Naive thymus-derived CD8-positive, alpha-beta T cell (primary cell): ENCODE measurements around the gene PIM3. TPM values are rescaled to one million over a fixed set of nuclear protein-coding genes. Genes with fewer than 3 reads are reported as not detected.

Experiments
- ATAC-seq, 2 donors: fragments of 150-1000 bp; cut with Tn5 transposase in 1 of 2; sonication (Bioruptor Pico), chemical (Tn5 transposase) in 1 of 2; 1 replicate in 1 of 2; 2 replicates in 1 of 2; pipeline ENCODE4 v1.10.0; 2021; ENCODE audit warnings: mild to moderate bottlenecking in 2 of 2, moderate library complexity in 2 of 2
- POLR2A ChIA-PET: fragments of 350-600 bp; sonication (Branson Sonifier 250); formaldehyde crosslinking; loops from one replicate; lab custom pipeline; 2021; ENCODE audit warnings: antibody characterized with exemption; lab: Charles Lee
- DNase-seq, 10 donors: peaks; one replicate each; pipeline versions ENCODE4 v3.0.0 to v3.0.0-alpha.2; 2020 to 2022
- H3K27ac Mint-ChIP-seq, 10 donors: one replicate each; pipeline ENCODE4 v1.8.0; 2020 to 2022; ENCODE audit warnings: mild to moderate bottlenecking in 10 of 10, mixed read lengths in 10 of 10, moderate library complexity in 4 of 10, inconsistent platforms in 1 of 10
- H3K27me3 Mint-ChIP-seq, 5 donors: one replicate each; pipeline ENCODE4 v1.8.0; 2021 to 2022; ENCODE audit warnings: mixed read lengths in 5 of 5
- H3K36me3 Mint-ChIP-seq, 3 donors: one replicate each; pipeline ENCODE4 v1.8.0; 2020 to 2022; ENCODE audit warnings: mixed read lengths in 3 of 3, mild to moderate bottlenecking in 2 of 3, inconsistent platforms in 1 of 3
- H3K4me1 Mint-ChIP-seq, 4 donors: one replicate each; pipeline ENCODE4 v1.8.0; 2021 to 2022; ENCODE audit warnings: mixed read lengths in 4 of 4
- H3K4me3 Mint-ChIP-seq, 10 donors: one replicate each; pipeline ENCODE4 v1.8.0; 2020 to 2022; ENCODE audit warnings: mild to moderate bottlenecking in 10 of 10, mixed read lengths in 10 of 10, moderate library complexity in 6 of 10, inconsistent platforms in 1 of 10
- H3K9me3 Mint-ChIP-seq, 9 donors: one replicate each; pipeline ENCODE4 v1.8.0; 2020 to 2022; ENCODE audit warnings: mixed read lengths in 9 of 9, mild to moderate bottlenecking in 3 of 9, inconsistent platforms in 1 of 9, moderate library complexity in 1 of 9
- polyA plus RNA-seq, 3 donors: library from polyadenylated mRNA; unstranded; fragments of 300-500 nt; fragmentation: Illumina TruSeq; gene quantifications; one replicate each; pipeline ENCODE4 v1.2.3, GENCODE V29; 2021
- total RNA-seq, 8 experiments: library from RNA in 2 of 8; stranded (reverse) in 2 of 8; gene quantifications; one replicate each; pipeline ENCODE4 v1.2.3 and lab custom pipeline; 2021 to 2026

PIM3 gene
- total and polyA plus RNA-seq, 5 experiments from 2014 or later: 12.4 to 44.0 (median 26.0) TPM

DNA sequence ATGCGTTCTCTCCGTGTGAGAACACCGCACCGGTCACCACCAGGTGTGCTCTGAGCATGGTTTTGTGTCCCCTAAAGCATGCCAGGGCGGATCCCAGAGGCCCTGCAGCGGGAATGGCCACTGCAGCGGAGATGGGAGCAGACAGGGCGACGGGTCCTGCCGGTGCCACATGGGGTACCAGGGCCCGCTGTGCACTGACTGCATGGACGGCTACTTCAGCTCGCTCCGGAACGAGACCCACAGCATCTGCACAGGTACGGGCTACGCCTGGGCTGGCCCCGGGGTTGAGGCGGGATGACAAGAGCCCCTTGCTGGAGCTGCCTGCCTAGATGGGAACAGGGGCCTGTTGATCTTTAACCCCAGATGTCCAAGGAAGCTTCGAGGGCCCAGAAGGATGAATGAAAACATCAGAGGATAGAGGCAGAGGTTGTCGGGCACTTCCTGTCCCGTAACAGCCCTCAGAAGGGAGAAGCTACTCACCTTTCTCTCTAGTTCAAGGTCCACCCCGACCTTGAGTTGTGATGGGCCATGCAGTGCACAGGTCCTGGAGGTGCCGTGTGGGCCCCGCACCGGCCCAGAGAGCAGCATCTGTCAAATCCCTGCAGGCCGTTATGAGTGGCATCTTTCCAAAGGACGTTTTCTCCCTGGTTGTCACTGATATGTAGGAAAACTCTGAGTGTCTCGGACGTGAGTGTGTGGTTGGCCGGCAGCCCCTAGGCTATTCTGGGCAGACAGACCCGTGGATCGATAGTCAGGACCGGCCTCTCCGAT, 38.9 kb upstream of the PIM3 start:
- Mint-ChIP-seq H3K9me3 (no peaks in the 10 kb centered on the region), H3K4me1 (peaks cover 11 to 49% (median 43%) of the 10 kb centered on the region in 4 donors), H3K27ac (peak overlapping the region in 2 of 10 donors; percentile 36 to 73), H3K4me3 (peak overlapping the region in 2 of 10 donors; percentile 14 to 45), H3K36me3 (peaks cover 0 to 4% (median 2%) of the 10 kb centered on the region in 3 donors), H3K27me3 (no peaks in the 10 kb centered on the region)
- no peak for DNase-seq
- no peak for ATAC-seq
- POLR2A ChIA-PET: no interaction called here

DNA sequence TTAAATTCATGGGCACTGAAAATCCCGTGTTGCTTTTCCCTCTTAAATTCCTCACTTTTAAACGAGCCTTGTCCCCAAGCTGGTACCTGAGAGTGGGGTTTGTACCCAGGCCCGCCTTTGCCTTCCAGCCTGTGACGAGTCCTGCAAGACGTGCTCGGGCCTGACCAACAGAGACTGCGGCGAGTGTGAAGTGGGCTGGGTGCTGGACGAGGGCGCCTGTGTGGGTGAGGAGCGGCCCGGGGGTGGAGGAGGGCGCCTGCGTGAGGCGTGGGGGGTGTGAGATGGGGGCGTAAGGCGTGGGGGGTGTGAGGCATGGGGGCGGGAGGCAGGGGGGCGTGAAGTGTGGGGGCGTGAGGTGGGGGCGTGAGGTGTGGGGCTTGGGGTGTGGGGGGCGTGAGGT, 38.1 kb upstream of the PIM3 start:
- Mint-ChIP-seq H3K27ac (peak overlapping the region in 2 of 10 donors; percentile 19 to 68), H3K27me3 (no peaks in the 10 kb centered on the region), H3K9me3 (no peaks in the 10 kb centered on the region), H3K36me3 (peaks cover 0 to 4% (median 2%) of the 10 kb centered on the region in 3 donors), H3K4me1 (peaks cover 12 to 49% (median 41%) of the 10 kb centered on the region in 4 donors), H3K4me3 (no peak overlapping the region)
- DNase-seq (no peak), ATAC-seq (no peak)
- POLR2A ChIA-PET: no interaction called here

DNA sequence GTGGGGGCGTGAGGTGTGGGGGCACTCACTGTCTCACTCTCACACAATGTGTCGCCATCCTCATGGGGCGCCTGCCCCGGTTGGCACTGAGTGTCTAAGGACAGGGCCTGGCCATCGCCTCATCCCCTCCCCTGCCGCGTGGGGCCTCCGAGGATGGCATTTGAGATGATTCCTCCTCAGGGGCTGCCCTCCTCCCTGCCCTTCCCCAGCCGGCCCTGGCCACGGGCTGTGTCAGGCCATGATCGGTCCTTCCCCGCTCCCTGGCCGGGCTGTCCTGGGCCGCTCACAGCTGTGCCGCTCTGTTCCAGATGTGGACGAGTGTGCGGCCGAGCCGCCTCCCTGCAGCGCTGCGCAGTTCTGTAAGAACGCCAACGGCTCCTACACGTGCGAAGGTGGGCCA, 37.6 kb upstream of the PIM3 start:
- Mint-ChIP-seq H3K4me1 (peaks cover 12 to 47% (median 40%) of the 10 kb centered on the region in 4 donors), H3K36me3 (peaks cover 0 to 4% (median 2%) of the 10 kb centered on the region in 3 donors), H3K27ac (peak overlapping the region in 1 of 10 donors; percentile 16), H3K27me3 (no peaks in the 10 kb centered on the region), H3K9me3 (no peaks in the 10 kb centered on the region), H3K4me3 (peak overlapping the region in 1 of 10 donors; percentile 58)
- ATAC-seq (no peak), DNase-seq (no peak)
- POLR2A ChIA-PET: no interaction called here

DNA sequence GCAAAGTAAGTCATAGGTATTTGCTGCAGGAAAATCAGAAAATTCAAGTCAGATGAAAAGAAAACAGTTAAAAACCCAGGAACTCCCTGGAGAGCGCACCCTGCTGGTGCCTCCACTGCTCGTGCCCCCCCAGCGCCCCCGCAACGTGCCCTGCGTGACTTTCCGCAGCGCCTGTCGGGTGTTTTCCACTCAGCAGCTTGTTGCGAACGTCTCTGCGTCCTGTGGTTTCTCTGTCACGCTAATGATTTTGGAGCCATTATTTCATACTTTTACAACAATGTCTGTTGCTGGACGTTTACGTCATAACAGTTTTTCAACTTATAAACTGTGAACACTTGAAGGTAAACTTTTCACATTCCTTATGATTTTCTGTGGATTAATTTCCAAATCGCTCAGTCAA, 37.1 kb upstream of the PIM3 start:
- Mint-ChIP-seq H3K36me3 (peaks cover 0 to 4% (median 2%) of the 10 kb centered on the region in 3 donors), H3K4me1 (peaks cover 12 to 50% (median 40%) of the 10 kb centered on the region in 4 donors), H3K27me3 (no peaks in the 10 kb centered on the region), H3K9me3 (no peaks in the 10 kb centered on the region), H3K4me3 (peak overlapping the region in 3 of 10 donors; percentile 3 to 58 (median 14)), H3K27ac (peak overlapping the region in 6 of 10 donors; percentile 16 to 82 (median 72))
- POLR2A ChIA-PET: no interaction called here
- no peak for ATAC-seq
- DNase-seq: no peak

DNA sequence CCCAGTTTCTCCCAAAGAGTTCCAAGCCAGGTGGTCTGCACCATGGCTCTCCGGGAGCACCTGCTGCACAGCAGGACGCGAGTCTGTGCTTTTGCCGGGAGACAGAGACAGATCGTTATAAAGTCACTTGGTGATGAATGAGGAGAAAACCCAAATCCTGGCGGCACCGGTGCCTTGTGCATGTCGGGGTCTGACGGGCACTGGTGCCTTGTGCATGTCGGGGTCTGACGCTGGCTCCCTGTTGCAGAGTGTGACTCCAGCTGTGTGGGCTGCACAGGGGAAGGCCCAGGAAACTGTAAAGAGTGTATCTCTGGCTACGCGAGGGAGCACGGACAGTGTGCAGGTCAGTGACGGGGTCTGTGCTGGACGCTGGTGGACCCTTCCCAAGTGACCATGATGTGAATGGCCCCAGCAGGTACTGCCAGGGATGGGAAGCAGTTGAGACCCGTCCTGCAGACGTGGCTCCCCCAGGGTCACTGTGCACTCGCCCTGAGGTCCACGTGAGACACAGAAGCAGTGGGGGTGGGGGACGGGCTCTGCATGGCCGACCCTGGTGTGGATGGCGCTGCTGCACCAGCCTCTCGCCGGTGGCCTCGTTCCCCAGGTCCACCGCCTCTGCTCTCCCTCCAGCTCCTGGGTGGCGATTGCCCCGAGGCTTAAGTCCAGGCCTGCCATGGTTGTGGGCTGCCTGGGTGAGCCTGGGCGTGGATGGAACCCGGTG, 36.3 kb upstream of the PIM3 start:
- POLR2A ChIA-PET: interaction anchor here (0.7 to 2.5 kb wide), 4 partner anchors 12 to 148 kb away, joined by 5 to 18 read pairs (median 11); partner anchors contain the start of genes PIM3 and ZBED4

DNA sequence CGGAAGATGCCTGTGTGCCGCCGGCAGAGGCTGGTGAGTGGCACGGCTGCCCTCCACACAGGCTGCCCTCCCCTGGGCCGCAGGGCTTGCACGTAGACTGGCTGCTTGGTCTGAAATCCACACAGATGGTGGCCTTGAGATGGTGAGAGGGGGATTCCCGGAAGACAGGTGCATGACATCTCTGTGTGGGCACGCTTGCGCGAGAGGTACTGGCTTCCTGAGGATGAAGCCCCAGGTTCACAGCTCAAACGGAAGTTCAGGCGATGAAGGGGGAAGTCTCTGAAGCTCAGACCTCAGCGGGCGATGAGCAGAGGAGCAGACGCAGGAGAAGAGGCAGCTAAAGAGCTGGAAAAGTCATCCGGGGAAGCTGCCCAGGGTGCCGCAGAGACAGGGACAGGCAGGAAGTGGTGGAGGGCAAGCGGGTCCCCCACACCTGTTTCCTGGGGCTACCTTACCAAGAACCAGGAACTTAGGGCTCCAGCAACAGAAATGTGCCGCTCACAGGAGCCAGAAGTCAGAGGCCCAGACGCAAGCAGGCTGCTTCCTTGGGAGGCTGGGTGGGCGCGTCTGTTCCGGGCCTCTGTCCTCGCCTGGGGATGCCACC, 34.9 kb upstream of the PIM3 start:
- H3K36me3 Mint-ChIP-seq: peaks cover 0 to 4% (median 2%) of the 10 kb centered on the region in 3 donors
- peak; percentile 57 to 87 (median 83) for DNase-seq
- peak; percentile 89 to 92 for ATAC-seq
- H3K27ac Mint-ChIP-seq: peak overlapping the region; percentile 95 to 99 (median 98)
- no peaks in the 10 kb centered on the region for H3K9me3 Mint-ChIP-seq
- POLR2A ChIA-PET: interaction anchor here (0.6 to 2.5 kb wide), 9 partner anchors 8 to 695 kb away, joined by 3 to 18 read pairs (median 4); partner anchors contain the start of genes PIM3 and ZBED4
- no peaks in the 10 kb centered on the region for H3K27me3 Mint-ChIP-seq
- peaks cover 12 to 43% (median 33%) of the 10 kb centered on the region in 4 donors for H3K4me1 Mint-ChIP-seq
- peak overlapping the region; percentile 77 to 92 (median 86) for H3K4me3 Mint-ChIP-seq

More for the DNA sequence above, 36.3 kb upstream of the PIM3 start:
- H3K4me1 Mint-ChIP-seq: peaks cover 12 to 47% (median 39%) of the 10 kb centered on the region in 4 donors
- peak overlapping the region in 2 of 10 donors; percentile 6 to 41 for H3K4me3 Mint-ChIP-seq
- DNase-seq (no peak), ATAC-seq (no peak)
- H3K27ac Mint-ChIP-seq: peak overlapping the region in 8 of 10 donors; percentile 16 to 98 (median 82)
- peaks cover 0 to 4% (median 2%) of the 10 kb centered on the region in 3 donors for H3K36me3 Mint-ChIP-seq
- no peaks in the 10 kb centered on the region for H3K27me3 Mint-ChIP-seq
- no peaks in the 10 kb centered on the region for H3K9me3 Mint-ChIP-seq

DNA sequence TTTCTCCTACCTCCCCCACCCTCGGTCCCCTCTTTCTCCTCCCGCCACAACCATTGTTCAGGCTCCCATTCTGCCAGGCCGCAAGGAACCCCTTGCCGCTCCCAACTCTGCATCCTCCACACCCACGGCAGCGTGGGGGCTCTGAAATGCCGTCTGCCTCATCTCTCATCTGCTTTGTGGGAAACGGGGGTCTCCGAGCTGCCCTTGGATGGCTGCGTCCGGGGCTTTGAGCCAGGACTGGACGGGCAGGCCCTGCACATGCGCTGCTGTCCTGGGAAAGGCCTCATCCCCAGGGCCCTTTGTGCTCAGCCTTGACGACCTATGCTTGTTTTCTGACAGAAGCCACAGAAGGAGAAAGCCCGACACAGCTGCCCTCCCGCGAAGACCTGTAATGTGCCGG, 33.7 kb upstream of the PIM3 start:
- ATAC-seq (no peak), DNase-seq (no peak)
- Mint-ChIP-seq H3K27me3 (no peaks in the 10 kb centered on the region), H3K27ac (peak overlapping the region; percentile 83 to 98 (median 90)), H3K4me3 (peak overlapping the region in 4 of 10 donors; percentile 43 to 79 (median 48)), H3K36me3 (peaks cover 0 to 2% (median 0%) of the 10 kb centered on the region in 3 donors), H3K9me3 (no peaks in the 10 kb centered on the region), H3K4me1 (peaks cover 15 to 51% (median 43%) of the 10 kb centered on the region in 4 donors)
- POLR2A ChIA-PET: interaction anchor here (0.6 to 2.3 kb wide), 4 partner anchors 34 to 121 kb away, joined by 3 to 14 read pairs (median 6); partner anchors contain the start of gene PIM3

DNA sequence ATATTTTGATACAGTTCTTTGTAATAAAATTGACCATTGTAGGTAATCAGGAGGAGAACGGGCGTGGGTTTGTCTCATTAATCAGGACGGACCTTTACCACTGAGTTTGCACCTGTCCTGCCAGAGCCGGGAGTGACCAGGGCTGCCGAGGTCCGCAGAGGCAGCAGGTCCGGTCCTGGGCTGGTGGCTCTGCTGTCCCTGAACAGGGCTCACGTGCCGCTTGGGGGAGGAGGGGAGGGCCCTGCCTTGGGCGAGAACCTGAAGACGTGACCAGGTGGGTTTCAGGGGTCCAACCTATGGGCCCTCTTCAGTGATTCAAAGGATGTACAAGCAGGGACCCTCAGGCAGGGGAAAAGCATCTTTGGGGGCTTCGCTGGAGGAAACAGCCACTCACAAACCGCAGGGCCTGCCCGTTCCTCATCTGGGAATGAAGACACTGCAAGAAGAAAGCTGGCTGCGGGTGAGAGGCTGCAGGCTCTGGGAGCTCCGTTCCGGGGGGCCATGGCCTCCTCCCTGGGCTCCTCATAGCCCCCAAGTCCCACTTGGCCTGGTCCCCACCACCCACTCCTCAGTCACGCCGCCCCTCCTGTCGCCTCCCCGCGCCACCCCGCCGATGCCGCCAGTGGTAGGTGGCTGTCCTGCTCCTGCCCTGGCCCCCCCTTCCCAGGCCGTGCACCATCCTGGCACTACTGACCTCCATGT, 32.9 kb upstream of the PIM3 start:
- Mint-ChIP-seq H3K4me1 (peaks cover 15 to 51% (median 42%) of the 10 kb centered on the region in 4 donors), H3K36me3 (peaks cover 0 to 2% (median 0%) of the 10 kb centered on the region in 3 donors), H3K9me3 (no peaks in the 10 kb centered on the region), H3K4me3 (peak overlapping the region in 6 of 10 donors; percentile 3 to 79 (median 44)), H3K27ac (peak overlapping the region; percentile 44 to 98 (median 88)), H3K27me3 (no peaks in the 10 kb centered on the region)
- DNase-seq: no peak
- POLR2A ChIA-PET: interaction anchor here (0.9 kb wide), 1 partner anchor 66 kb away, joined by 3 read pairs; no protein-coding TSS in a partner anchor
- no peak for ATAC-seq

DNA sequence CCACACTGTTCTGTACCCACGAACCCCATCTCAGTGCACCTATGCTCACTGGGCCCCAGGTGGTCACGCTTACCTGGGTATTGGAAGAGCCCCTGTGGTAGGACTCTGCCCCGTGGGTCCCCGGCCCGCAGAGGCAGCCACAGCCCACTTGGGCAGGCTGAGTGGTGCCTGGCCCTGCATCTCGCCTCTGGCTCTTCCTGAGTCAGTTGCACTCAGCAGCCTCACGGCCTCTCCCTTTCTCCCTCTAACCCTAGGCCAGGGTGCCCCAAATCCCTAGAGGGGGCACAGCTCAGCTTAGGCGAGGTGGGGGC, 32.4 kb upstream of the PIM3 start:
- POLR2A ChIA-PET: no interaction called here
- no peaks in the 10 kb centered on the region for H3K27me3 Mint-ChIP-seq
- no peaks in the 10 kb centered on the region for H3K9me3 Mint-ChIP-seq
- no peak for ATAC-seq
- peaks cover 15 to 56% (median 46%) of the 10 kb centered on the region in 4 donors for H3K4me1 Mint-ChIP-seq
- peaks cover 0 to 2% (median 0%) of the 10 kb centered on the region in 3 donors for H3K36me3 Mint-ChIP-seq
- H3K4me3 Mint-ChIP-seq: peak overlapping the region in 5 of 10 donors; percentile 7 to 51 (median 37)
- H3K27ac Mint-ChIP-seq: peak overlapping the region in 8 of 10 donors; percentile 29 to 87 (median 62)
- no peak for DNase-seq

DNA sequence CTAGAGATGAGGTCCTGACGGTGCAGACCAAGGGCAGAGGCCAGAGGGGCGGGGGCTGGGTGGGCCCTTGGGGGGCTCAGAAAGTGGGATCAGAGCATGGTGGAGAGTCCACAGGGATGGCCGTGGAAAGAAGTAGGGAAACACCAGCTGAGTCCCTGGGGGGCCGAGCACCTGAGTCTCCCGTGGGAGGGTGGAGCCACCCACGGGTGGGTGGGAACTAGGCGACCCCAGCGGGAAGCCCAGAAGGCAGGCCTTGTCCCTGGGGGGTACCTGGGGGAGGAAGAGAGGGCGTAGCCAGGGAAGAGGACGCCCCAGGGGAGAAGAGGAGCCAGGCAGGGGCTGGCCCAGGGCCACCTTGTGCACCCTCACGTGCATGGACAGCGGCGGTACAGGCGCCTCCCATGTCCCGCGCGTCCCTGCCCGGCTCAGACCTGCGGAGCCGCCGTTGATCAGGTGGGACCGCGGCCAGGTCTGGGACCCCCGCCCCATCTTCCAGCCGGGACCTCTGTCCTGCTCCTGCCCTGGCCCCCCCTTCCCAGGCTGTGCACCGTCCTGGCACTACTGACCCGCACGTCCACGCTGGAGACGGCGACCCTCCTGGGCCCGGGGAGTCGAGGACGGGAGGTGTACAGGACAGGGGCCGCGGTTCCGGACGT, 31.9 kb upstream of the PIM3 start:
- Mint-ChIP-seq H3K27ac (peak overlapping the region in 5 of 10 donors; percentile 52 to 87 (median 64)), H3K27me3 (no peaks in the 10 kb centered on the region), H3K4me3 (peak overlapping the region in 4 of 10 donors; percentile 7 to 51 (median 39)), H3K36me3 (peaks cover 0 to 2% (median 0%) of the 10 kb centered on the region in 3 donors), H3K9me3 (no peaks in the 10 kb centered on the region), H3K4me1 (peaks cover 15 to 57% (median 49%) of the 10 kb centered on the region in 4 donors)
- no peak for ATAC-seq
- DNase-seq: no peak
- POLR2A ChIA-PET: no interaction called here
